ENCODE data around the gene MLYCD. TPM values are rescaled to one million over a fixed set of nuclear protein-coding genes. Genes with fewer than 3 reads are reported as not detected.

The MLYCD gene
- total RNA-seq, 1 donor from 2014 or later, result 2.8 TPM

DNA sequence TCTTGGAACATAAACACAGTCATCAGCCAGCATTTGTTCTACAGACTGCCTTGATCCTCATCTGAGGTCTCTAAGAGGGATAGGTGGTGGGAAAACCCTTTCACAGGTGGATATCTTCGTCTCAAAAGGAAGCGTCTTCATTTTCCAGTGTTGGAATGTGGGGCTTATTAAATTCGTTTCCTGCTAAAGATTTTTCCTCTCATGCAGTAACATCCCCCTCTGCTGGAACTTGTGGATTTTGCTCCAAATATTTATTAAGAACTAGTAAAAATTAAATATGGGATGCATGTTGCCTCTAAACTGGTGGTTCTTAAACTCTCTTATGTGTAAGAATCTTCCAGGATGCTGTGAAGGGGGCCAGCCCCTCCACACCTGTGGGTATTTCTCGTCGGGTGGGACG, 20.1 kb upstream of the MLYCD start:
- Histone ChIP-seq H4K20me1 (ENCODE audit: insufficient read depth, low read length) (no peaks in the 10 kb centered on the region), H3K4me1 (ENCODE audit: insufficient read depth, low read length) (no peaks in the 10 kb centered on the region), H3K9ac (ENCODE audit: low read length) (no peak overlapping the region), H3K27ac (ENCODE audit: low read depth, low read length) (no peak overlapping the region), H3K79me2 (ENCODE audit: insufficient read depth, low read length) (no peaks in the 10 kb centered on the region), H2AFZ (ENCODE audit: low read depth, low read length) (no peak overlapping the region), H3K4me3 (ENCODE audit: insufficient read depth, low read depth, low read length) (no peak overlapping the region), H3K9me3 (ENCODE audit: insufficient read depth, low read depth, low read length) (no peaks in the 10 kb centered on the region), H3K4me2 (ENCODE audit: low read length) (no peak overlapping the region), H3K36me3 (ENCODE audit: insufficient read depth, low read length) (no peaks in the 10 kb centered on the region), H3K27me3 (ENCODE audit: insufficient read depth, low read length) (peaks cover 8% of the 10 kb centered on the region)
- Mint-ChIP-seq H3K36me3 (ENCODE audit: low read depth, unreplicated experiment) (no peaks in the 10 kb centered on the region), H3K4me1 (ENCODE audit: low read depth, unreplicated experiment) (no peaks in the 10 kb centered on the region), H3K9me3 (ENCODE audit: unreplicated experiment) (peaks cover 5% of the 10 kb centered on the region), H3K27ac (ENCODE audit: unreplicated experiment) (no peak overlapping the region), H3K4me3 (ENCODE audit: unreplicated experiment) (no peak overlapping the region), H3K27me3 (ENCODE audit: low read depth, unreplicated experiment) (peaks cover 18% of the 10 kb centered on the region)
- TF ChIP-seq, protein P1, sequence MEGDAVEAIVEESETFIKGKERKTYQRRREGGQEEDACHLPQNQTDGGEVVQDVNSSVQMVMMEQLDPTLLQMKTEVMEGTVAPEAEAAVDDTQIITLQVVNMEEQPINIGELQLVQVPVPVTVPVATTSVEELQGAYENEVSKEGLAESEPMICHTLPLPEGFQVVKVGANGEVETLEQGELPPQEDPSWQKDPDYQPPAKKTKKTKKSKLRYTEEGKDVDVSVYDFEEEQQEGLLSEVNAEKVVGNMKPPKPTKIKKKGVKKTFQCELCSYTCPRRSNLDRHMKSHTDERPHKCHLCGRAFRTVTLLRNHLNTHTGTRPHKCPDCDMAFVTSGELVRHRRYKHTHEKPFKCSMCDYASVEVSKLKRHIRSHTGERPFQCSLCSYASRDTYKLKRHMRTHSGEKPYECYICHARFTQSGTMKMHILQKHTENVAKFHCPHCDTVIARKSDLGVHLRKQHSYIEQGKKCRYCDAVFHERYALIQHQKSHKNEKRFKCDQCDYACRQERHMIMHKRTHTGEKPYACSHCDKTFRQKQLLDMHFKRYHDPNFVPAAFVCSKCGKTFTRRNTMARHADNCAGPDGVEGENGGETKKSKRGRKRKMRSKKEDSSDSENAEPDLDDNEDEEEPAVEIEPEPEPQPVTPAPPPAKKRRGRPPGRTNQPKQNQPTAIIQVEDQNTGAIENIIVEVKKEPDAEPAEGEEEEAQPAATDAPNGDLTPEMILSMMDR (IDR thresholded peaks at IDR 0.05; ENCODE audit: insufficient read depth, low read depth, low read length), result peak; percentile 57
- no peak for TF ChIP-seq EZH2 (IDR thresholded peaks at IDR 0.05; ENCODE audit: insufficient read depth, low read length)
- FAIRE-seq (no peak), DNase-seq (ENCODE audit: low read depth) (peak; percentile 32)

DNA sequence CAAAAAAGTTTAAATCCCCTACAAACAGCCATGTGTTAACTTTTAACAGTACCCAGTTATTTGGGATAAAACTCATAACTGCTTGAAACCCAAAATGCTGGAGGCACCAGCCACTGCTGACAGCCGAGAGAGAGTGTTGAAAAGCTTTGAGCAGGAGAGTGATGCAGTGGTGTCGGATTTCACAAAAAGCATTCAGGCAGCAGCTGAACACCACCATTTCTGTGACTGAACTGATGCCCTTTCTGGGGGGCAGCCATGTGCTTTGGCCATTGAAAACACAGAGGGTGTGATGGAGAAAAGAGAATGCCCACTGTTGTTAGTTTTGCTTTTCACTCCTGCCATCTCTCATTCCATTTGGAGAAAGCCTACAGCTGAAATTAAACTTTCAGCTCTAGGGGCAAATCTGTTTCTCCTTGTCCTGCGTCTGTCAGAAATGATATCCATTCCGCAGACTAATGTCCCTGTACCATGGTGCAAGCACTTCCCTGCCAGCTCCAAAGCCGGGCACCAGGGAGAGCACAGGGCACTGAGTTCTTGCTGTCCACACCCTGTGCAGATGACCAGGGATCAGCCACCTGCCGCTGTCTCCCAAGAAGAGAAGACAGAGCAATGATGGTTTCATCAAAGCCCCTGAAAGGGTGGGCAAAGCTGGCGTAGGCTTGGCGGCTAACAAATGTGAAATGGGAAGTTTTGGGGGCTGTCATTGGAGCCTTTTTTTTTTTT, 16.6 kb upstream of the MLYCD start:
- H3K4me1 Mint-ChIP-seq (ENCODE audit: low read depth, unreplicated experiment), result no peaks in the 10 kb centered on the region
- Histone ChIP-seq H3K4me2 (ENCODE audit: low read length) (no peak overlapping the region), H4K20me1 (ENCODE audit: insufficient read depth, low read length) (no peaks in the 10 kb centered on the region), H3K9ac (ENCODE audit: low read length) (no peak overlapping the region), H3K4me1 (ENCODE audit: insufficient read depth, low read length) (no peaks in the 10 kb centered on the region), H3K9me3 (ENCODE audit: insufficient read depth, low read depth, low read length) (no peaks in the 10 kb centered on the region), H2AFZ (ENCODE audit: low read depth, low read length) (no peak overlapping the region), H3K27ac (ENCODE audit: low read depth, low read length) (no peak overlapping the region), H3K36me3 (ENCODE audit: insufficient read depth, low read length) (no peaks in the 10 kb centered on the region), H3K79me2 (ENCODE audit: insufficient read depth, low read length) (no peaks in the 10 kb centered on the region), H3K27me3 (ENCODE audit: insufficient read depth, low read length) (peaks cover 5% of the 10 kb centered on the region), H3K4me3 (ENCODE audit: insufficient read depth, low read depth, low read length) (no peak overlapping the region)
- TF ChIP-seq EZH2 (IDR thresholded peaks at IDR 0.05; ENCODE audit: insufficient read depth, low read length), result no peak
- TF ChIP-seq, protein P1 (IDR thresholded peaks at IDR 0.05; ENCODE audit: insufficient read depth, low read depth, low read length), result no peak
- no peak for FAIRE-seq
- H3K27me3 Mint-ChIP-seq (ENCODE audit: low read depth, unreplicated experiment), result peaks cover 27% of the 10 kb centered on the region
- no peaks in the 10 kb centered on the region for H3K36me3 Mint-ChIP-seq (ENCODE audit: low read depth, unreplicated experiment)
- H3K9me3 Mint-ChIP-seq (ENCODE audit: unreplicated experiment), result peaks cover 5% of the 10 kb centered on the region
- no peak overlapping the region for H3K4me3 Mint-ChIP-seq (ENCODE audit: unreplicated experiment)
- DNase-seq (ENCODE audit: low read depth), result no peak
- peak overlapping the region; percentile 38 for H3K27ac Mint-ChIP-seq (ENCODE audit: unreplicated experiment)

Measured in astrocyte (in vitro differentiated cells and primary cell).